ENCODE results near the gene DPH1. TPM values are rescaled to one million over a fixed set of nuclear protein-coding genes. Genes with fewer than 3 reads are reported as not detected.

The DPH1 gene
- total RNA-seq, 2 donors from 2014 or later = 31.2 to 35.1 TPM

DNA sequence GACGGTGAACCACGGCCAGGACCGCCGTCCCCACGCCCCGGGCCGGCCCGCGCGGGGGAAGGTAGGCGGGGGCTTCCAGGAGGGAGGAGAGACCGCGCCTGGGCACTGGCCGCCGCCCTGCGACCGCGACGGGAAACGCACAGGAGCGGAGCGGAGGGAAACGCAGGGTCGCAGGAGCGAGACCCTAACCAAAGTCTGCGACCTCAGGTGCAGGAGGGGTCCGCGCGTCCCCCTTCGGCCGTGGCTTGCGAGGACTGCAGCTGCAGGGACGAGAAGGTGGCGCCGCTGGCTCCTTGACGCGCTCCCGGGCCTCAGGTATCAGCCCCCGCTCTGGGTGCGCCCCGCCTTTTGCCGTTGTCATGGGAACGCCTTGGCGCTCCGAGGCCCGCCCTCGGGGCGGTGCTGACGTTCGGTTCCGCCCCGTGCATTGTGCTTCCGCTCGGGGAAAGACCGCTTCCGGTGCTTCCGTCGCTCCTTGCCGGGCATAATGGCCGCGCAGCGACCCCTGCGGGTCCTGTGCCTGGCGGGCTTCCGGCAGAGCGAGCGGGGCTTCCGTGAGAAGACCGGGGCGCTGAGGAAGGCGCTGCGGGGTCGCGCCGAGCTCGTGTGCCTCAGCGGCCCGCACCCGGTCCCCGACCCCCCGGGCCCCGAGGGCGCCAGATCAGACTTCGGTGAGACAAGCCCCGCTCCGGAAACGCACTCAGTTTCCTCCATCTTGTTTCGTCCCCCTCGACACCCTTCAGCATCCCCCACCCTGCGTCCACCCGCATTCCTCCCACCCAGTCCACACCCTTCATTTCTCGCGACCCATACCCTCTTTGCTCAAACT, 11.8 kb downstream of the DPH1 start, which contains the start of gene OVCA2:
OVCA2 (plus strand) TSS at position 462 of the 829 bp plus-strand sequence; CDS start at position 488, 26 bp downstream.
- intact Hi-C loops (cut with DNase I, micrococcal nuclease) = no loop called here
- ATAC-seq (peak; percentile 93), DNase-seq (peak; percentile 94)

DNA sequence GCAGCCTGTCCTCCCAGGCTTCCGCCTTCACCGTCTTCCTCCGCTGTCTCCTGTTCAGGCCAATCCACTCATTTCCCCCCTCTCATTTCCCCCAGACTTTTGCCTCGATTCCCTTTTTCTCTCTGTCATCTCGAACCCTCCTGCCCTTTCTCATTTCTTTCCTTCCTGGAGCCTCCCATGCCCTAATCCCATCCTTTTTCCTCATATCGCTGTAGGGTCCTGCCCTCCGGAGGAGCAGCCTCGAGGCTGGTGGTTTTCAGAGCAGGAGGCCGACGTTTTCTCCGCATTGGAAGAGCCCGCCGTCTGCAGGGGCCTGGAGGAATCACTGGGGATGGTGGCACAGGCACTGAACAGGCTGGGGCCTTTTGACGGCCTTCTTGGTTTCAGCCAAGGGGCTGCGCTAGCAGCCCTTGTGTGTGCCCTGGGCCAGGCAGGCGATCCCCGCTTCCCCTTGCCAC, 12.5 kb downstream of the DPH1 start:
- peak; percentile 29 for ATAC-seq
- peak in 1 of 2 donors; percentile 36 for DNase-seq
- intact Hi-C loops (cut with DNase I, micrococcal nuclease) = no loop called here

DNA sequence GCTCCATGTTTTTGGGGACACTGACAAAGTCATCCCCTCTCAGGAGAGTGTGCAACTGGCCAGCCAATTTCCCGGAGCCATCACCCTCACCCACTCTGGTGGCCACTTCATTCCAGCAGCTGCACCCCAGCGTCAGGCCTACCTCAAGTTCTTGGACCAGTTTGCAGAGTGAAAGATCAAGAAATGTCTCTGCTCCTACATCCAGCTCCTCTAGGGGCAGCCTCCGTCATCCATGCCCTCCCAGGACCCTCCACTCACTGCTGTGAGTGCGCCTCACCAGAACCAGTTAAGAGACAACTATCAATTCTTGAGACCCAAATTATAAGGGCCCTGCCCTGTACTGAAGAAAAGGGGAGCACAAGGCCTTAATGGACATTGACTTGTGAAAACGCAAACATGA, 13.0 kb downstream of the DPH1 start:
- ATAC-seq (no peak), DNase-seq (no peak)
- intact Hi-C loops (cut with DNase I, micrococcal nuclease) = no loop called here

DNA sequence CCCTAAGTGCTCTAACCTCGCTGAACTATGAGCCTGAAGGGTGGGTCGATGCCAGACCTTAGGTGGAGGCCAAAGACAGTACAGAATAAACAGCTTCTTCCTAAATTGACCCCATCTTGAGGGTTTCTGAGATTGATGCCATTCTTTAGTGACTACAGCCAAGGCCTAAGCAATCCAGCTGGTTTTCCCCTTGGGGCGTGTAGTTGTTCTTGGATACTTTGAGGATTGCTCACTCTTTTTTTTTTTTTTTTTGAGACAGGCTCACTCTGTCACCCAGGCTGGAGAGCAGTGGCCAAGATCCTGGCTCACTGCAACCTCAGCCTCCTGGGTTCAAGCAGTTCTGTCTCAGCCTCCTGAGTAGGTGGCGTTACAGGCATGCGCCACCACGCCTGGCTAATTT, 13.8 kb downstream of the DPH1 start:
- DNase-seq = no peak
- intact Hi-C loops (cut with DNase I, micrococcal nuclease) = no loop called here
- no peak for ATAC-seq

DNA sequence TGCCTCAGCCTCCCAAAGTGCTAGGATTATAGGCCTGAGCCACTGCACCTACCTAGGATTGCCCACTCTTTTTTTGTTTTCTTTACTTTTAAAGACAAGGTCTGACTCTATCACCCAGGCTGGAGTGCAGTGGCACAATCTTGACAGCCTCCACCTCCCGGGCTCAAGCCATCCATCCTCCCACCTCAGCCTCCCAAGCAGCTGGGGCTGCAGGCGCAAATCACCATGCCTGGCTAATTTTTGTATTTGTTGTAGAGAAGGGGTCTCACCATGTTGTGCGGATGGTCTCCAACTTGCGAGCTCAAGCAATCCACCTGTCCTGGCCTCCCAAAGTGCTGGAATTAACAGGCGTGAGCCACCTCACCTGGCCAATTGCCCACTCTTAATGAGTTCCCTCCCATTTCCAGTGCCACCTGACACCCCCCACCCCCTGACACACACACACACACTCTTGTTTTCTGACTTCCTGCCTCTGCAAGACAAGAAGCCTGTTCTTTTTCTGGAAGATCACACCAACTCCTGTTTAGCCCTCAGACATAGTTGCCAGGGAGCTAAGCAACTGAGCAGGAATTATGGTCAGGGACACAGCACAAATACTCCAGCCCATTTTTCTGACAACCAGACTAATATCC, 14.4 kb downstream of the DPH1 start:
- ATAC-seq (no peak), DNase-seq (no peak)
- intact Hi-C loops (cut with DNase I, micrococcal nuclease) = no loop called here

DNA sequence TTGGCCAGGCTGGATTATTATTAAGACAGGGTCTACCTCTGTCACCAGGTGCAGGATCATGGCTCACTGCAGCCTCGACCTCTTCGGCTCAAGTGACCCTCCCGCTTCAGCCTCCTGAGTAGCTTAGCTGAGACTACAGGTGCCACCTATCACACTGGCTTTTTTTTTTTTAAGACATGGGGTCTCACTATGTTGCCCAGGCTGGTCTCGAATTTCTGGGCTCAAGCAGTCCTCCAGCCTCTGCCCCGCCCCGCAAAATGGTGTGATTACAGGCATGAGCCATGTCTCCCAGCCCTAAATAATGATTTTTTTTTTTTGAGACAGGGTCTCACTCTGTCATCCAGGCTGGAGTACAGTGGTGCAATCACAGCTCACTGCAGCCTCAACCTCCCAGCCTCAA, 17.6 kb downstream of the DPH1 start:
- intact Hi-C loops (cut with DNase I, micrococcal nuclease) = no loop called here
- ATAC-seq (no peak), DNase-seq (no peak)

DNA sequence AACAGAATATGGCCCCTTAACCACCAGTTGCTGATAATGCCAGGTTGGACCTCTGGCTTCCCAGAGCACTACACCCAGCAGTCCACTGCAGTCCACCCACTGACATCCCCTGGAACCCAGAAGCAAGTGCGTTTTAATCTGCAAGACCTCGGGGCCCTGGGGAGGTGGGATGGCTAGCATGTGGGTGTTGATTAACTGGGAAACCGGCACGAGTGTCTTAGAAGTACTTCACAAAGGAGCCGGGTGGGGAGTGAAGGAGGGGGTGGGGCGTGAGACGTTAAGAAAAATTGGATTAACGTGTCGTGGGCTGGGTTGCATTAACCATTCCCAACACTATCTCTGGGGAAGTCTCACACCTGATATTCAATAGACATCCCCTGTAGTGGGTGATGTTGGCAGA, 18.9 kb downstream of the DPH1 start:
- DNase-seq = no peak
- intact Hi-C loops (cut with DNase I, micrococcal nuclease) = no loop called here

DNA sequence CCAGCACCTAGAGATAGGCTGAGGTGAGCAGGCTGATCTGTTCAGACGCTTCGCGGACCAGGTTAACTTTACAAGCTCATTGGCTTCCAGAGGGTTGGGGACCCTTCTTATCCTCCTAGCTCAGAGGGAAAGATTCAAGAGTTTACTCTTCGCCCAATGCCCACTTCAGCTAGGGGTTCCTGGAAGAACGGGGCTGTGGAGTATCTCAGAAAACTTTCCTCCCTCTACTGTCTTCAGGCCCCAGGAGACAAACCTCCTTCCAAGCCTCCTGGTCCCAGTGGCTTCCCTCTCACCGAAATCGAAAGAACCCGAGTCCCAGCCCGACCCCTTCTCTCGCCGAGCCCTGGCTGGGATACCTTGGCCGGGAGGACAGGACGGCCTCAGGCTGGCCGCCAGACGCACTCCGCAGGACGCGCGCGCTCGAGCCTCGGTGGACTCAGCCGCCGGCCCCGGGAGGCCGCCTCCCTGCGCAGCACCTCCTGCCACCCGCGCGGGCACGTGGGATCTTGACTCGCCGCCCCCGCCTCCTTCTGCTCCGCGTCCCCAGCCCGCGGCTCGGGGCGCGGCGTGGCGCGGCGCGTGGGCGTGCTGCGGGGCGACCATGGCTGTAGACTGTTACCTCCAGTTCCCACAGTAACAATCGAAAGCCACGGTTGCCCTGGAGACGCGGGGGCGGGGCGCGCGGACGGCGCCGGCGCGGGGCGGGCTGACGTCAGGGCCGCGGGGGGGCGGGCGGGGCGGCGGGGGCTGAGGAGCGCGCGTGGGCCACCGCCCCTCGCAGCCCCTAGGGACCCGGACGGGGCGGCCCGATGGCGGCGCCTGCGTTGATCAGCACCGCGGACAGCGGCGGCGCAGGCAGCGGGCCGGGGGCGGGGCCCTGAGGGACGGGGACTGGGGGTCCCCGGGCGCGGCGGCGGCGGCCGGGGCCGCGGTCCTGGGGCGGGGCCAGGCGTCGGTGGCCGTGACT, 19.7 kb downstream of the DPH1 start:
- DNase-seq (peak; percentile 78 to 92), ATAC-seq (peak; percentile 64)
- intact Hi-C loops (cut with DNase I, micrococcal nuclease) = no loop called here

More for the DNA sequence above, 18.9 kb downstream of the DPH1 start:
- no peak for ATAC-seq

DNA sequence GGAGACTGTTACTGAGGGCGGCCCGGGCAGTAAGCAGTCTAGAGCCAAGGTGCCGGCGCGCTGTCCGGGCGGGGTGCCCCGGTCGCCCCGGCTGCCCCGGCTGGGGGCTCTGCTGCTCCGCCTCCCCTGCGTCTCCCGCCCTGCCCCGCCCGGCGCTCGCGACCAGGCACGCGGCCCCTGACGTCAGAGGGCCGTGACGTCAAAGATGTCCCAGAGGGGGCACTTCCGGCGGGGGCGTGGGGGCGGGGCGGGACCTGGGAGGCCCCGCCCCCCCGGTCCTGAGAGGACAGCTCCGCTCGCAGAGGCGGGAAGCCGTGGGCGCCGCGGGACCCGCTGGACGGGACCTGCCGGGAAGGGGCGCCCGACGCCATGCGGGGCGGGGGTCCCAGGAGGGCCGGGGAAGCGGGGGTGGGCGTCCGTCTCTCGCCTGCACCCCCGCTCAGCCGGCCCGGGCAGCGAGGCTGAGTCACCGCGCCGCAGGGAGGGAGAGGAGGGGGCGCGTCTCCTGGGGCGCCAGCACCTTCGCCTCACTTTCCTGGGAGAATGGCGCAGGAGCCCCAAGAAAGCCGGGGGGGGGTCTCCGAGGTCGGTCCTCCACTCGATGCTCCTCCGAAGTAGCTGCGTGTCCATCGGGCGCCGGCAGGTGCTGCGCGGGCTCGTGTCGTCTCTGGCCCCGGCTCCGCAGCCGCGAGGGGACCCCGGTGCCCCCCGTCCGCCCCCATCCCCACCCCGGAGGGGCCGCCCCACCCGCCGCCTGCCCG, 20.5 kb downstream of the DPH1 start:
- intact Hi-C loops (cut with DNase I, micrococcal nuclease) = no loop called here

DNA sequence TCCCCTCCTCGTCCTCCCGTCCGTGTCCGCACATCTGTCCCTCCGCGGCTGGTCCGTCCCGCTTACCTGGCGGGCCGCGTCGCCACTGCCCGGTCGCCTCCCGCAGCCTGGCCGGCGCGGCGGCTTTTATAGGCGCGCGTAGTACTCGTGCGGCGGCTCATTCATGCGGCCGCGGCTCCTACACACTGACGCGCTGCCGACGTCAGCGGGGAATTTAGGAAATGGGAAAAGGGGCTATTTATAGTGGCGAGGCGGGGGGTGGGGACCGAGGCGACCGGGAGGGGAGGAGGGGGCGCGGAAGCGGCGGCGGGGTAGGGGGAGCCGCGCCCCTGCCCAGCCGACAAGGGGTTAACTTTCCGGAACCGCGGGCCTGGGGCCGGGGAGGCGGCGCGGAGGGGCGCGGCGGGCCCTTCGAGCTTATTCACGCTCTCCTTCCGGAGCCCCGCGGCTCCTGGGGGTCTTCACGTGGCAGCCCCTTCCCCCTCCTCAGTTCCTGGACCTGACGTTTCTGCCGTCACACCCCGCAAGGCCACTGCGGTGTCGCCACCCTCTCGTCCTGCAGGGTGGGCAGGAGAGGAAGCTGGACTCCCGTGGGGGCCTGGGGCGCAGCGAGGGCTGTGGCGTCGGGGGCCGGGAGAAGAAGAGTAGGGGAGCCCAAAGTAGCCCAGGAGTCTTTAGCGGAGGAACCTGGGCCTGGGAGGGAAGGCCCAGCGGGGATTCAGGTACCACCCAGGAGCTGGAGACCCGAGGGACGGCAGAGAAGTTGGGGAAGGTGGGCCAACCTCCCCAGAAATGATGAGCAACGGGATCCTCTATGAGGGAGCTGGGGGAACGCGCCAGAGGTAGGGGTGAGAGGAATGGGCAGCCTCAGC, 21.3 kb downstream of the DPH1 start:
- intact Hi-C loops (cut with DNase I, micrococcal nuclease) = no loop called here

More for the DNA sequence above, 20.5 kb downstream of the DPH1 start:
- peak in 1 of 2 donors; percentile 76 for DNase-seq
- ATAC-seq = peak; percentile 52

DNA sequence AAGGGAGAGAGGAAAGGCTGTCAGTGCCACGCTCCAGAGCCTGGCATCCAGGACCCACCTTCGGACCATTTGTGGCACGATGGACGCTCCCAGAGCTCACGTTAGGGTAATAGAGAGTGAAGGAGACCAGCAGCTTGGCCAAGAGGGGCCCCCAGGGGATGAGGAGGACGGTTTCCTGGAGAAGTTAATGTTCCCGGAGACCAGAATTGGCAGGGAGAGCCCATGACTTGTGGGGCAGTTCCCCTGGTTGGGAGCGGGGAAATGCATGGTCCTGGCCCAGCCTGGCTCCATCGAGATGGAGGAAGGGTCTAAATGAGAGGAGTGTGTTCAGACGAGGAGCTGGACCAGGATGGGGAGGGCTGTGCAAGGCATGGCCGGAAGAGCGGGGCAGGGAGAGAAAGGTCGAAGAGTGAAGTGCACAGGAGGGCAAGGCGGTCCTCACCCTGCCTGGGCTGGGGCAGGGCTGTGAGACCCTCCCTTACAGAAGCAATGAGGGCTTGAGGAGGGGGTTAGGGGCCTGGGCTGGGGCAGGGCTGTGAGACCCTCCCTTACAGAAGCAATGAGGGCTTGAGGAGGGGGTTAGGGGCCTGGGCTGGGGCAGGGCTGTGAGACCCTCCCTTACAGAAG, 22.1 kb downstream of the DPH1 start:
- no peak for DNase-seq
- intact Hi-C loops (cut with DNase I, micrococcal nuclease) = no loop called here
- no peak for ATAC-seq

More for the DNA sequence above, 21.3 kb downstream of the DPH1 start:
- DNase-seq (no peak), ATAC-seq (peak; percentile 26)

DNA sequence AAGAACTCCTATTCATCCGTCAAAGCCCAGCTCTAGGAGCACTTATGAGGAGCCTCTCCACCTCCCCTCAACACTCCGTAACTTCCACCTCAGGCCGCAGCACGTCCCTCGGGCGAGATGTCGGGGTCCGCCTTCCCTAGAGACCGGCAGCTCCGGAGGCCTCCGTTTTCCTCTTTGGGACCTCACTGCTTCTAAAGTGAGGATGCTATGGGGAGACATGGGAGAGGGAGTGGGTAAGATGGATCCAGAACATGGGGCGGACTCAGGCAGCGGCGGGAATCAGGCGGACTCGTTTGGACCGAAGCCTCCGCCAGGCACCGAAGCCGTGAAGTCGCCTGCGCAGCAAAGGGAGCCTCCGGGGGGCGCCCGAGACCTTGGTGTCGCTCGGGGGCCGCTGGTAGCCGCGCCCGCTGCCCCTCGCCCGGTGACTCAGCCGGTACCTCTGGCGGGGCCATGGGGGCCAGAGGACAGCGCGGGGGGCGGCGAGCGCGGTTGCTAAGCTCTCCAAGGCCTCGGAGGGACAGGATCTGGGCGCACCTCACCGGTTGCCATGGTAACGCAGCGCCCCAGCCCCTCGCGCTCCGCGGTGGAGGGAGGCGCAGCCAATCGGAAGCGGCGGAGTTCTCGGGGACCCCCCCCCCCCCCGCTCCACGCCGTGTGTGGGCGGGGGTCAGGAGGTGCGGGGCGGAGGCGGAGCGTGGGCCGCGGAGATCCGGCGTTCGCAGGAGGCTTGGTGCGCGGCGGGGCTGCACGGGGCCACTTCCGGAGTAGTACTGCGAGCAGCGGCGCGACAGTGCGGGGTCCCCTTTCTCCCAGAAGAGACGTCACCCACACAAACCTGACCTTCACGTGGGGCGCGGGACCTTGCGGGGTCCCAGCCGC, 23.7 kb downstream of the DPH1 start:
- ATAC-seq (no peak), DNase-seq (peak in 1 of 2 donors; percentile 81)
- intact Hi-C loops (cut with DNase I, micrococcal nuclease) = loop anchor here in 1 of 2 donors (2.0 kb wide), 1 partner anchor 191 kb away; no protein-coding TSS in a partner anchor

DNA sequence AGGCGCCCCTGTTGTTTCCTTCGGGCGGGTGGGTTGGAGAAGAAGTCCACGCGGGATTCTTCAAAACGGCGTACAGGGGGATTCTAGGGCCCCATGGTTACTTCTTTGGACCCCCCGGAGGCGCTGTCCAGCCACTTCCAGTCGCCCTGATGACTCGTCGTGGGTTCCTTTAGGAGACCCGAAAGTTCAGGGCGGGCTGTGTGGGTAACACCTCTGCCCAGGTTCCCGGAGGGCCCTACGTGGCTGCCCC, 24.2 kb downstream of the DPH1 start:
- no peak for ATAC-seq
- DNase-seq = no peak
- intact Hi-C loops (cut with DNase I, micrococcal nuclease) = loop anchor here in 1 of 2 donors (2.0 kb wide), 1 partner anchor 191 kb away; no protein-coding TSS in a partner anchor

DNA sequence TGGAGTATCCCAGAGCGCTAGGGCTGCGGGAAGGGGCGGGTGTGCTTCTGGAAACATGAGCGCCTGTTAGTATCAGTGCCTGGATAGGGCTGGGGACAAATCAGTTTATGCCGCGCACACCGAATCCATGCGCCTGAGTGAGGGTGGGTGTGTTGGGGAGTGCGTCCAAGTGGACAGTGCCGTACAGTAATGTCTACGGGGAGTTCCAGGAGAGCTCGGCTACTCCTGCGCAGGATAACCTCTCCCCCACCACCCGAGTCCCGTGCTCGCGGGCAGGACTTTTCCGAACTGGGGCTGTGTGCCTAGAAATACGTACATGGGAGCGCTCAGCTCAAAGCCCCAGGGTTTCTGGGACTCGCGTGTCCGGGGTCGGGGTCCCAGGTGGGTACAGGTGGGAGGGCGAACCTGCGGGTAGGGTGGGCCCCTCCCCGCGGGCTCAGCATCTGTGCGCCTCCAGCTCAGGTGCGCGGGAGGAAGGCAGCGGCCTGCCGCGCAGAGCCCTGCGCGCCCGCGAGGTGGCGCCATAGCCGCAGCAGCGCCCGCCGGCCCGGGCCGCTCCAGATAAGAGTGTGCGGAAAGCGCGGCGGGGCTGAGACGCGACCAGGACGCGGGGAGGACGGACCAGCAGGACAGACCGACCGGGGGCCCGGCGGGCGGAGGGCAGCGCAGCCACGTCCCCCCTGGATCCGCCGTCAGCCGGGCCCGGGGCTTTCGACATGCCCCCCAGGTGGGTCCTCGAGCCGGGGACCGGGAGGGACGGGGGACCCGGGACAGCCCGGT, 24.7 kb downstream of the DPH1 start, which contains the start of gene HIC1:
HIC1 (plus strand) TSS at position 592 of the 780 bp plus-strand sequence. CDS start 1,588 bp downstream, outside the sequence.
- intact Hi-C loops (cut with DNase I, micrococcal nuclease) = loop anchor here in 1 of 2 donors (2.0 kb wide), 1 partner anchor 190 kb away; no protein-coding TSS in a partner anchor
- DNase-seq = peak in 1 of 2 donors; percentile 78
- peak; percentile 56 for ATAC-seq
